Vagina (tissue), 2 donors: ENCODE results near the gene REX1BD.

ENCODE experiments used
- CTCF ChIP-seq, 3 experiments: fragments of 450-650 bp in 2 of 3; fragments of 200-600 bp in 1 of 3; sonication (generic) in 1 of 3; IDR thresholded peaks; one replicate each; pipeline ENCODE4 v1.5.1; 2017 to 2019; ENCODE audit warnings: antibody characterized with exemption in 3 of 3, mild to moderate bottlenecking in 2 of 3, moderate library complexity in 2 of 3
- POLR2A ChIP-seq, 2 donors: fragments of 450-650 bp; IDR thresholded peaks; one replicate each; pipeline ENCODE4 v1.6.1; 2017; ENCODE audit warnings: antibody characterized with exemption in 2 of 2, mild to moderate bottlenecking in 2 of 2, moderate library complexity in 2 of 2

- TF ChIP-seq CTCF (IDR thresholded peaks at IDR 0.05), result no peak
- no peak for TF ChIP-seq POLR2A (IDR thresholded peaks at IDR 0.05)
Measured at GRCh38 chr19:18635831-18636182, 47.2 kb downstream of the REX1BD start.
